GM23338 (cell line): ENCODE data around the gene FOXL2. TPM values are rescaled to one million over a fixed set of nuclear protein-coding genes. Genes with fewer than 3 reads are reported as not detected.

Experiments
- ATAC-seq: fragments of 200-7000 bp; cut with Tn5 transposase; 3 replicates; pipeline ENCODE4 v1.9.1; 2020
- DNase-seq: peaks from one replicate; pipeline ENCODE4 v3.0.0-alpha.2; 2015; ENCODE audit warnings: low spot score
- H2AFZ ChIP-seq: fragments of 200-600 bp; sonication (generic); 2 replicates; pipeline ENCODE4 v1.8.0; 2016; ENCODE audit warnings: antibody characterized with exemption, mild to moderate bottlenecking, moderate library complexity
- H3F3A ChIP-seq: fragments of 200-600 bp; sonication (generic); replicated peaks from 2 replicates; pipeline ENCODE4 v1.8.0; 2017; ENCODE audit warnings: antibody characterized with exemption, mixed run types, low read depth
- H3K27ac ChIP-seq: fragments of 200-600 bp; sonication (generic); 2 replicates; pipeline ENCODE4 v1.6.1; 2016; ENCODE audit warnings: low read depth
- H3K27me3 ChIP-seq: fragments of 200-600 bp; sonication (generic); 2 replicates; pipeline ENCODE4 v1.8.0; 2016; ENCODE audit warnings: mild to moderate bottlenecking, mixed run types, moderate library complexity; ENCODE audit not compliant: insufficient read depth
- H3K36me3 ChIP-seq: fragments of 200-600 bp; sonication (generic); 2 replicates; pipeline ENCODE4 v1.8.0; 2016; ENCODE audit warnings: mild to moderate bottlenecking; ENCODE audit not compliant: insufficient read depth
- H3K4me1 ChIP-seq: fragments of 200-600 bp; sonication (generic); 2 replicates; pipeline ENCODE4 v1.8.0; 2016; ENCODE audit warnings: mild to moderate bottlenecking, moderate library complexity; ENCODE audit not compliant: insufficient read depth
- H3K4me2 ChIP-seq: fragments of 200-600 bp; sonication (generic); 2 replicates; pipeline ENCODE4 v1.7.1; 2017; ENCODE audit warnings: mixed run types
- H3K4me3 ChIP-seq: fragments of 200-600 bp; sonication (generic); 2 replicates; pipeline ENCODE4 v1.6.1; 2016; ENCODE audit warnings: mixed run types
- H3K79me2 ChIP-seq: fragments of 200-600 bp; sonication (generic); replicated peaks from 2 replicates; pipeline ENCODE4 v1.8.0; 2017; ENCODE audit warnings: mild to moderate bottlenecking; ENCODE audit not compliant: insufficient read depth
- H3K9me2 ChIP-seq: fragments of 200-600 bp; sonication (generic); 2 replicates; pipeline ENCODE4 v1.8.0; 2017; ENCODE audit not compliant: insufficient read depth
- H4K20me1 ChIP-seq: fragments of 200-600 bp; sonication (generic); replicated peaks from 2 replicates; pipeline ENCODE4 v1.8.0; 2017; ENCODE audit warnings: mild to moderate bottlenecking; ENCODE audit not compliant: insufficient read depth
- H3K27ac Mint-ChIP-seq: 2 replicates; pipeline ENCODE4 v1.8.0; 2020; ENCODE audit warnings: inconsistent platforms, mild to moderate bottlenecking, moderate library complexity, mixed read lengths
- H3K27me3 Mint-ChIP-seq: 3 replicates; pipeline ENCODE4 v1.8.0; 2022; ENCODE audit warnings: low read depth, mild to moderate bottlenecking, moderate library complexity, mixed read lengths, inconsistent platforms; ENCODE audit not compliant: insufficient read depth, poor library complexity
- H3K36me3 Mint-ChIP-seq: 3 replicates; pipeline ENCODE4 v1.8.0; 2021; ENCODE audit warnings: low read depth, mild to moderate bottlenecking, inconsistent platforms, moderate library complexity, mixed read lengths
- H3K4me1 Mint-ChIP-seq: 3 replicates; pipeline ENCODE4 v1.8.0; 2020; ENCODE audit warnings: mild to moderate bottlenecking, inconsistent platforms, mixed read lengths
- H3K4me3 Mint-ChIP-seq: 3 replicates; pipeline ENCODE4 v1.8.0; 2021; ENCODE audit warnings: moderate library complexity, mild to moderate bottlenecking, inconsistent platforms, mixed read lengths
- H3K9me3 Mint-ChIP-seq: 3 replicates; pipeline ENCODE4 v1.8.0; 2020; ENCODE audit warnings: moderate library complexity, mild to moderate bottlenecking, inconsistent platforms, mixed read lengths
- CREB1 ChIP-seq: fragments of 250-450 bp; sonication (Bioruptor Pico); IDR thresholded peaks from 2 replicates; pipeline ENCODE4 v1.5.0; 2020; ENCODE audit warnings: low read depth, mild to moderate bottlenecking, moderate library complexity
- NANOG ChIP-seq: IDR thresholded peaks from 2 replicates; pipeline ENCODE4 v1.6.1; 2016; ENCODE audit warnings: antibody characterized with exemption, borderline replicate concordance
- POLR2AphosphoS5 ChIP-seq: IDR thresholded peaks from 2 replicates; pipeline ENCODE4 v1.6.1; 2016; ENCODE audit warnings: antibody characterized with exemption, low read depth
- ZNF114 ChIP-seq: fragments of 250-450 bp; sonication (Bioruptor Pico); IDR thresholded peaks from 2 replicates; pipeline ENCODE4 v1.5.0; 2020; ENCODE audit warnings: mild to moderate bottlenecking, moderate library complexity
- ZNF331 ChIP-seq: fragments of 250-450 bp; sonication (Bioruptor Pico); IDR thresholded peaks from 2 replicates; pipeline ENCODE4 v1.5.0; 2020; ENCODE audit warnings: low read depth, mild to moderate bottlenecking, moderate library complexity
- polyA plus RNA-seq: library from polyadenylated mRNA; unstranded; fragments of >200 nt; fragmentation: Nextera tagmentation; extraction: Ambion mirVana; gene quantifications from 2 replicates; pipeline ENCODE4 v1.2.1, GENCODE V29; 2016
- total RNA-seq: library from RNA; depleted of rRNA; stranded (reverse); fragments of >200 nt; shearing (Covaris generic); gene quantifications from 2 replicates; pipeline ENCODE4 v1.2.3, GENCODE V29; 2014
- TF ChIP-seq, protein P1 (sequence below): fragments of 250-450 bp; sonication (Bioruptor Pico); IDR thresholded peaks from 2 replicates; pipeline ENCODE4 v1.5.0; 2020; ENCODE audit warnings: mild to moderate bottlenecking, moderate library complexity
- TF ChIP-seq, protein P2 (sequence below), 2 experiments: fragments of 200-600 bp in 1 of 2; sonication (generic) in 1 of 2; conservative IDR thresholded peaks; 2 replicates each; pipeline versions ENCODE4 v1.5.1 to v1.6.1; 2016 to 2017; ENCODE audit warnings: antibody characterized with exemption in 2 of 2, low read depth in 2 of 2, mild to moderate bottlenecking in 2 of 2, moderate library complexity in 1 of 2
- TF ChIP-seq, protein P3 (sequence below): IDR thresholded peaks from one replicate; pipeline ENCODE4 v1.6.1; 2018; ENCODE audit warnings: antibody characterized with exemption; ENCODE audit not compliant: unreplicated experiment

The FOXL2 gene
- total and polyA plus RNA-seq, 2 experiments from 2014 or later, result 0.89 to 3.5 TPM

DNA sequence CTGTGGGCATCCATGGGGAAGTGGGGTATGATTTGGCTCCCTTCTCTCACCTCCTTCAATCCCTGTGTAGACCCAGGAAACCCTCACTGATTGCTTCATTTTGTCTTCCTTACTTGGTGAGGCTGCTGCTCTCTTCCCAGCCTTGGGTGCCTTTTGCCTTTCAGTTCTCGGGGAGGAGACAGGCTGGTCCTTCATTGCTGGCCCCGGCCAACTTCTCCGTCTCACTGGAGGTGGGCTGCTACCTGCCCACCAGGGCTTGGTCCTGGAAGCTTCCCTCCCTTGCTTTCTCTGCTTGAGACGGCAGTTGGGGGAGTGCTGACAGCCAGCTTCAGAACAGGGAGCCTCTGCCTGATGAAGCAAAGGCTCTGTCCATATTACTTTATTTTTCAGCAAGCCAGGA lies 4.7 kb downstream of the FOXL2 start:
- Mint-ChIP-seq H3K27ac (no peak overlapping the region), H3K4me1 (peaks cover 53% of the 10 kb centered on the region), H3K4me3 (peak overlapping the region; percentile 78; the same call in 1 of the 3 replicates), H3K36me3 (0 out of 3 replicates have a peak, but pooled peaks cover 3% of the 10 kb centered on the region), H3K9me3 (peaks cover 12% of the 10 kb centered on the region), H3K27me3 (peaks cover 93% of the 10 kb centered on the region)
- H3K27ac ChIP-seq, result no peak overlapping the region
- ATAC-seq (no peak), DNase-seq (no peak)
- H3K4me2 ChIP-seq, result peak overlapping the region; percentile 82; the same call in 1 of the 2 replicates
- no peaks in the 10 kb centered on the region for H3K79me2 ChIP-seq
- H3K9me2 ChIP-seq, result no peaks in the 10 kb centered on the region
- H3K4me1 ChIP-seq, result peaks cover 52% of the 10 kb centered on the region
- H3K36me3 ChIP-seq, result no peaks in the 10 kb centered on the region
- H4K20me1 ChIP-seq, result peaks cover 20% of the 10 kb centered on the region
- TF ChIP-seq, protein P1, sequence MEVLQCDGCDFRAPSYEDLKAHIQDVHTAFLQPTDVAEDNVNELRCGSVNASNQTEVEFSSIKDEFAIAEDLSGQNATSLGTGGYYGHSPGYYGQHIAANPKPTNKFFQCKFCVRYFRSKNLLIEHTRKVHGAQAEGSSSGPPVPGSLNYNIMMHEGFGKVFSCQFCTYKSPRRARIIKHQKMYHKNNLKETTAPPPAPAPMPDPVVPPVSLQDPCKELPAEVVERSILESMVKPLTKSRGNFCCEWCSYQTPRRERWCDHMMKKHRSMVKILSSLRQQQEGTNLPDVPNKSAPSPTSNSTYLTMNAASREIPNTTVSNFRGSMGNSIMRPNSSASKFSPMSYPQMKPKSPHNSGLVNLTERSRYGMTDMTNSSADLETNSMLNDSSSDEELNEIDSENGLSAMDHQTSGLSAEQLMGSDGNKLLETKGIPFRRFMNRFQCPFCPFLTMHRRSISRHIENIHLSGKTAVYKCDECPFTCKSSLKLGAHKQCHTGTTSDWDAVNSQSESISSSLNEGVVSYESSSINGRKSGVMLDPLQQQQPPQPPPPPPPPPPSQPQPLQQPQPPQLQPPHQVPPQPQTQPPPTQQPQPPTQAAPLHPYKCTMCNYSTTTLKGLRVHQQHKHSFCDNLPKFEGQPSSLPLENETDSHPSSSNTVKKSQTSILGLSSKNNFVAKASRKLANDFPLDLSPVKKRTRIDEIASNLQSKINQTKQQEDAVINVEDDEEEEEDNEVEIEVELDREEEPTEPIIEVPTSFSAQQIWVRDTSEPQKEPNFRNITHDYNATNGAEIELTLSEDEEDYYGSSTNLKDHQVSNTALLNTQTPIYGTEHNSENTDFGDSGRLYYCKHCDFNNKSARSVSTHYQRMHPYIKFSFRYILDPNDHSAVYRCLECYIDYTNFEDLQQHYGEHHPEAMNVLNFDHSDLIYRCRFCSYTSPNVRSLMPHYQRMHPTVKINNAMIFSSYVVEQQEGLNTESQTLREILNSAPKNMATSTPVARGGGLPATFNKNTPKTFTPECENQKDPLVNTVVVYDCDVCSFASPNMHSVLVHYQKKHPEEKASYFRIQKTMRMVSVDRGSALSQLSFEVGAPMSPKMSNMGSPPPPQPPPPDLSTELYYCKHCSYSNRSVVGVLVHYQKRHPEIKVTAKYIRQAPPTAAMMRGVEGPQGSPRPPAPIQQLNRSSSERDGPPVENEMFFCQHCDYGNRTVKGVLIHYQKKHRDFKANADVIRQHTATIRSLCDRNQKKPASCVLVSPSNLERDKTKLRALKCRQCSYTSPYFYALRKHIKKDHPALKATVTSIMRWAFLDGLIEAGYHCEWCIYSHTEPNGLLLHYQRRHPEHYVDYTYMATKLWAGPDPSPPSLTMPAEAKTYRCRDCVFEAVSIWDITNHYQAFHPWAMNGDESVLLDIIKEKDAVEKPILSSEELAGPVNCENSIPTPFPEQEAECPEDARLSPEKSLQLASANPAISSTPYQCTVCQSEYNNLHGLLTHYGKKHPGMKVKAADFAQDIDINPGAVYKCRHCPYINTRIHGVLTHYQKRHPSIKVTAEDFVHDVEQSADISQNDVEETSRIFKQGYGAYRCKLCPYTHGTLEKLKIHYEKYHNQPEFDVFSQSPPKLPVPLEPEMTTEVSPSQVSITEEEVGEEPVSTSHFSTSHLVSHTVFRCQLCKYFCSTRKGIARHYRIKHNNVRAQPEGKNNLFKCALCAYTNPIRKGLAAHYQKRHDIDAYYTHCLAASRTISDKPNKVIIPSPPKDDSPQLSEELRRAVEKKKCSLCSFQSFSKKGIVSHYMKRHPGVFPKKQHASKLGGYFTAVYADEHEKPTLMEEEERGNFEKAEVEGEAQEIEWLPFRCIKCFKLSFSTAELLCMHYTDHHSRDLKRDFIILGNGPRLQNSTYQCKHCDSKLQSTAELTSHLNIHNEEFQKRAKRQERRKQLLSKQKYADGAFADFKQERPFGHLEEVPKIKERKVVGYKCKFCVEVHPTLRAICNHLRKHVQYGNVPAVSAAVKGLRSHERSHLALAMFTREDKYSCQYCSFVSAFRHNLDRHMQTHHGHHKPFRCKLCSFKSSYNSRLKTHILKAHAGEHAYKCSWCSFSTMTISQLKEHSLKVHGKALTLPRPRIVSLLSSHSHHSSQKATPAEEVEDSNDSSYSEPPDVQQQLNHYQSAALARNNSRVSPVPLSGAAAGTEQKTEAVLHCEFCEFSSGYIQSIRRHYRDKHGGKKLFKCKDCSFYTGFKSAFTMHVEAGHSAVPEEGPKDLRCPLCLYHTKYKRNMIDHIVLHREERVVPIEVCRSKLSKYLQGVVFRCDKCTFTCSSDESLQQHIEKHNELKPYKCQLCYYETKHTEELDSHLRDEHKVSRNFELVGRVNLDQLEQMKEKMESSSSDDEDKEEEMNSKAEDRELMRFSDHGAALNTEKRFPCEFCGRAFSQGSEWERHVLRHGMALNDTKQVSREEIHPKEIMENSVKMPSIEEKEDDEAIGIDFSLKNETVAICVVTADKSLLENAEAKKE (CRISPR knock-in tag), result no peak
- TF ChIP-seq POLR2AphosphoS5 (no peak), NANOG (no peak), CREB1 (CRISPR knock-in tag) (no peak), ZNF331 (no peak), ZNF114 (CRISPR knock-in tag) (no peak)
- TF ChIP-seq, protein P2, sequence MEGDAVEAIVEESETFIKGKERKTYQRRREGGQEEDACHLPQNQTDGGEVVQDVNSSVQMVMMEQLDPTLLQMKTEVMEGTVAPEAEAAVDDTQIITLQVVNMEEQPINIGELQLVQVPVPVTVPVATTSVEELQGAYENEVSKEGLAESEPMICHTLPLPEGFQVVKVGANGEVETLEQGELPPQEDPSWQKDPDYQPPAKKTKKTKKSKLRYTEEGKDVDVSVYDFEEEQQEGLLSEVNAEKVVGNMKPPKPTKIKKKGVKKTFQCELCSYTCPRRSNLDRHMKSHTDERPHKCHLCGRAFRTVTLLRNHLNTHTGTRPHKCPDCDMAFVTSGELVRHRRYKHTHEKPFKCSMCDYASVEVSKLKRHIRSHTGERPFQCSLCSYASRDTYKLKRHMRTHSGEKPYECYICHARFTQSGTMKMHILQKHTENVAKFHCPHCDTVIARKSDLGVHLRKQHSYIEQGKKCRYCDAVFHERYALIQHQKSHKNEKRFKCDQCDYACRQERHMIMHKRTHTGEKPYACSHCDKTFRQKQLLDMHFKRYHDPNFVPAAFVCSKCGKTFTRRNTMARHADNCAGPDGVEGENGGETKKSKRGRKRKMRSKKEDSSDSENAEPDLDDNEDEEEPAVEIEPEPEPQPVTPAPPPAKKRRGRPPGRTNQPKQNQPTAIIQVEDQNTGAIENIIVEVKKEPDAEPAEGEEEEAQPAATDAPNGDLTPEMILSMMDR (conservative IDR thresholded peaks at IDR 0.05; ENCODE audit: low read depth in 2 of 2), result no peak
- TF ChIP-seq, protein P3, sequence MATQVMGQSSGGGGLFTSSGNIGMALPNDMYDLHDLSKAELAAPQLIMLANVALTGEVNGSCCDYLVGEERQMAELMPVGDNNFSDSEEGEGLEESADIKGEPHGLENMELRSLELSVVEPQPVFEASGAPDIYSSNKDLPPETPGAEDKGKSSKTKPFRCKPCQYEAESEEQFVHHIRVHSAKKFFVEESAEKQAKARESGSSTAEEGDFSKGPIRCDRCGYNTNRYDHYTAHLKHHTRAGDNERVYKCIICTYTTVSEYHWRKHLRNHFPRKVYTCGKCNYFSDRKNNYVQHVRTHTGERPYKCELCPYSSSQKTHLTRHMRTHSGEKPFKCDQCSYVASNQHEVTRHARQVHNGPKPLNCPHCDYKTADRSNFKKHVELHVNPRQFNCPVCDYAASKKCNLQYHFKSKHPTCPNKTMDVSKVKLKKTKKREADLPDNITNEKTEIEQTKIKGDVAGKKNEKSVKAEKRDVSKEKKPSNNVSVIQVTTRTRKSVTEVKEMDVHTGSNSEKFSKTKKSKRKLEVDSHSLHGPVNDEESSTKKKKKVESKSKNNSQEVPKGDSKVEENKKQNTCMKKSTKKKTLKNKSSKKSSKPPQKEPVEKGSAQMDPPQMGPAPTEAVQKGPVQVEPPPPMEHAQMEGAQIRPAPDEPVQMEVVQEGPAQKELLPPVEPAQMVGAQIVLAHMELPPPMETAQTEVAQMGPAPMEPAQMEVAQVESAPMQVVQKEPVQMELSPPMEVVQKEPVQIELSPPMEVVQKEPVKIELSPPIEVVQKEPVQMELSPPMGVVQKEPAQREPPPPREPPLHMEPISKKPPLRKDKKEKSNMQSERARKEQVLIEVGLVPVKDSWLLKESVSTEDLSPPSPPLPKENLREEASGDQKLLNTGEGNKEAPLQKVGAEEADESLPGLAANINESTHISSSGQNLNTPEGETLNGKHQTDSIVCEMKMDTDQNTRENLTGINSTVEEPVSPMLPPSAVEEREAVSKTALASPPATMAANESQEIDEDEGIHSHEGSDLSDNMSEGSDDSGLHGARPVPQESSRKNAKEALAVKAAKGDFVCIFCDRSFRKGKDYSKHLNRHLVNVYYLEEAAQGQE, result no peak
- no peak overlapping the region for H2AFZ ChIP-seq
- no peak overlapping the region for H3K4me3 ChIP-seq
- H3F3A ChIP-seq, result peaks cover 24% of the 10 kb centered on the region; the same call in 1 of the 2 replicates
- peaks cover 100% of the 10 kb centered on the region for H3K27me3 ChIP-seq
